ENCODE results near the gene MMP17.

Gene MMP17

DNA sequence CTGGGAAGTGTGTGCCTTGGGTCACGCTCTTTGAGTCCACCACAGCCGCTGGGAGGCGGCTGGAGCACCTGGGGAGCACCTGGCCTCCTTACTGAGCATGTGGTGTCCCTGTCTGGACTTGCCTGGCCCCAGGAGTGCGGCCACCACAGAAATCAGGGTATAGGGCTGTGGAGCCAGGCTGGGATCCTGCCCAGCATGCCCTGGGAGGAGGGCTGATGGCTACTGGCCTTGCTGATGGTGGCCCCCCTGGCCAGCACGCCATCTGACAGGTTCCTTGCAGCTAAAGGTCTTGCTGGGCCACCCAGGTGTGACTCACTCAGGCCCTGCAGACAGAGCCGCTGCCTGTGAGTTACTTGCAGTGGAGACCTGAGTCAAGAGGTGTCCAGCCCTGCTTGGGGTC, 72.2 kb downstream of the MMP17 start:
- in situ Hi-C loops (cut with MboI; ENCODE audit: low pct_unique_long_range_greater_than_20kb, low sequenced_read_pairs, unreplicated experiment), result no loop called here
- DNase-seq (ENCODE audit: low spot score), result no peak
- TF ChIP-seq, protein P1, sequence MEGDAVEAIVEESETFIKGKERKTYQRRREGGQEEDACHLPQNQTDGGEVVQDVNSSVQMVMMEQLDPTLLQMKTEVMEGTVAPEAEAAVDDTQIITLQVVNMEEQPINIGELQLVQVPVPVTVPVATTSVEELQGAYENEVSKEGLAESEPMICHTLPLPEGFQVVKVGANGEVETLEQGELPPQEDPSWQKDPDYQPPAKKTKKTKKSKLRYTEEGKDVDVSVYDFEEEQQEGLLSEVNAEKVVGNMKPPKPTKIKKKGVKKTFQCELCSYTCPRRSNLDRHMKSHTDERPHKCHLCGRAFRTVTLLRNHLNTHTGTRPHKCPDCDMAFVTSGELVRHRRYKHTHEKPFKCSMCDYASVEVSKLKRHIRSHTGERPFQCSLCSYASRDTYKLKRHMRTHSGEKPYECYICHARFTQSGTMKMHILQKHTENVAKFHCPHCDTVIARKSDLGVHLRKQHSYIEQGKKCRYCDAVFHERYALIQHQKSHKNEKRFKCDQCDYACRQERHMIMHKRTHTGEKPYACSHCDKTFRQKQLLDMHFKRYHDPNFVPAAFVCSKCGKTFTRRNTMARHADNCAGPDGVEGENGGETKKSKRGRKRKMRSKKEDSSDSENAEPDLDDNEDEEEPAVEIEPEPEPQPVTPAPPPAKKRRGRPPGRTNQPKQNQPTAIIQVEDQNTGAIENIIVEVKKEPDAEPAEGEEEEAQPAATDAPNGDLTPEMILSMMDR (IDR thresholded peaks at IDR 0.05; ENCODE audit: extremely low read depth, insufficient read depth, missing control alignments), result no peak
